Activated CD4-positive, alpha-beta T cell treated with anti-CD3 and anti-CD28 coated beads, Interleukin-2, amount 50 U/mL, for 1 hour (primary cell): Measurements from ENCODE around the gene TFPT.
A peak's percentile ranks its signal among the peaks of the same experiment; 100 is the strongest.

Source experiments
- DNase-seq: peaks from one replicate; pipeline ENCODE4 v3.0.0-alpha.2; 2020

The TFPT gene

GRCh38 chr19:54148158-54148557 is 32.7 kb upstream of the TFPT start:
- no peak for DNase-seq

GRCh38 chr19:54147676-54148075 is 32.2 kb upstream of the TFPT start:
- no peak for DNase-seq

- DNase-seq = no peak
Measured at GRCh38 chr19:54145541-54146158, 30.2 kb upstream of the TFPT start.

GRCh38 chr19:54142166-54142780 is 26.8 kb upstream of the TFPT start:
- DNase-seq = no peak

GRCh38 chr19:54141356-54141755 is 25.9 kb upstream of the TFPT start:
- DNase-seq = no peak

- no peak for DNase-seq
Measured at GRCh38 chr19:54138489-54139256, 23.2 kb upstream of the TFPT start.

GRCh38 chr19:54137699-54138488 is 22.4 kb upstream of the TFPT start, which contains the start of gene CNOT3:
Gene CNOT3, plus strand, starts transcription at chr19:54137762. Its CDS starts 5,217 bp downstream, at chr19:54142979.
- DNase-seq = peak; percentile 30

- DNase-seq = peak; percentile 98
Measured at GRCh38 chr19:54136864-54137698, 21.6 kb upstream of the TFPT start.

GRCh38 chr19:54136086-54136863 is 20.8 kb upstream of the TFPT start:
- no peak for DNase-seq

- no peak for DNase-seq
Measured at GRCh38 chr19:54133957-54134590, 18.6 kb upstream of the TFPT start.

- no peak for DNase-seq
Measured at GRCh38 chr19:54133312-54133956, 18.0 kb upstream of the TFPT start.

GRCh38 chr19:54129617-54129996 is 14.2 kb upstream of the TFPT start:
- no peak for DNase-seq

GRCh38 chr19:54128796-54129616 is 13.5 kb upstream of the TFPT start:
- no peak for DNase-seq

- no peak for DNase-seq
Measured at GRCh38 chr19:54128441-54128725, 12.9 kb upstream of the TFPT start.

GRCh38 chr19:54127688-54128440 is 12.4 kb upstream of the TFPT start:
- DNase-seq = no peak

GRCh38 chr19:54125713-54126112 is 10.3 kb upstream of the TFPT start:
- no peak for DNase-seq

GRCh38 chr19:54124393-54124792 is 8.9 kb upstream of the TFPT start:
- DNase-seq = no peak

GRCh38 chr19:54123682-54124081 is 8.2 kb upstream of the TFPT start:
- DNase-seq = no peak

GRCh38 chr19:54121259-54121658 is 5.8 kb upstream of the TFPT start:
- DNase-seq = no peak
